Ovary (tissue), 3 donors: ENCODE data around the gene FBLN7.

ENCODE experiments used
- POLR2A ChIP-seq: fragments of 450-650 bp; IDR thresholded peaks from one replicate; pipeline ENCODE4 v1.6.1; 2017; ENCODE audit warnings: antibody characterized with exemption, mild to moderate bottlenecking, moderate library complexity
- TF ChIP-seq, protein P1 (sequence below), 3 donors: fragments of 450-650 bp in 2 of 3; fragments of 200-600 bp in 1 of 3; IDR thresholded peaks; one replicate each; pipeline versions ENCODE4 v1.5.1 to v1.8.0; 2016 to 2022; ENCODE audit warnings: antibody characterized with exemption in 3 of 3, mild to moderate bottlenecking in 1 of 3
- donor health status: DM: no; HTN: no; CAD: no.

DNA sequence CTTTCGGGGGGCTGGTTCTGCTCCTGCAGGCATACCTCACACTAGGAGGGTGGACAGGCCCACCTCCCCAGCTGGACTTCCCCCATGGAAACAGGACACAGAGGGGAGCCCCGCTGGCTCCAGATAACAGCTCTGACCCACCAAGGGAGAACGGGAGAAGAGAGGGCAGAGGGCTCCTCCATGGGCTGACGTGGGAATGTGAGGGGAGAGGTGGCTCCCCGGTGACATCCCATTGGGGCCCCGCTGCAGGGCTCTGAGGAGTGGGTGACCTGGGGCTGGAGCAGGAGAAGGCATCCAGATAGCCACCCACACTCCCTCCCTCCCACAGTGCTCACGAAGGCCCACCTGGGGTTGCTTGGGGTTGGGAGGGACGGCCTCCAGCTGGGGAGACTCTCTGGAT lies 45.9 kb downstream of the FBLN7 start:
- TF ChIP-seq, protein P1, sequence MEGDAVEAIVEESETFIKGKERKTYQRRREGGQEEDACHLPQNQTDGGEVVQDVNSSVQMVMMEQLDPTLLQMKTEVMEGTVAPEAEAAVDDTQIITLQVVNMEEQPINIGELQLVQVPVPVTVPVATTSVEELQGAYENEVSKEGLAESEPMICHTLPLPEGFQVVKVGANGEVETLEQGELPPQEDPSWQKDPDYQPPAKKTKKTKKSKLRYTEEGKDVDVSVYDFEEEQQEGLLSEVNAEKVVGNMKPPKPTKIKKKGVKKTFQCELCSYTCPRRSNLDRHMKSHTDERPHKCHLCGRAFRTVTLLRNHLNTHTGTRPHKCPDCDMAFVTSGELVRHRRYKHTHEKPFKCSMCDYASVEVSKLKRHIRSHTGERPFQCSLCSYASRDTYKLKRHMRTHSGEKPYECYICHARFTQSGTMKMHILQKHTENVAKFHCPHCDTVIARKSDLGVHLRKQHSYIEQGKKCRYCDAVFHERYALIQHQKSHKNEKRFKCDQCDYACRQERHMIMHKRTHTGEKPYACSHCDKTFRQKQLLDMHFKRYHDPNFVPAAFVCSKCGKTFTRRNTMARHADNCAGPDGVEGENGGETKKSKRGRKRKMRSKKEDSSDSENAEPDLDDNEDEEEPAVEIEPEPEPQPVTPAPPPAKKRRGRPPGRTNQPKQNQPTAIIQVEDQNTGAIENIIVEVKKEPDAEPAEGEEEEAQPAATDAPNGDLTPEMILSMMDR (IDR thresholded peaks at IDR 0.05): no peak
- no peak for TF ChIP-seq POLR2A
